Renal pelvis (tissue), 12 donors: ENCODE data around the gene FDX2. TPM values are rescaled to one million over a fixed set of nuclear protein-coding genes. Genes with fewer than 3 reads are reported as not detected.
"Not testable (repeated sequence)": the region's sequence is repeated elsewhere in the genome, so short reads cannot be mapped to it uniquely, and the experiment has no call there.

Experiments used
- DNase-seq: peaks from one replicate; pipeline ENCODE4 v3.0.0-alpha.2; 2013
- long read RNA-seq, 16 experiments: transcript quantifications; one replicate each; lab custom pipeline, GENCODE V29; 2026
- polyA plus RNA-seq, 3 donors: library from polyadenylated mRNA; unstranded; fragments of 120-200 nt; gene quantifications; one replicate each; pipeline ENCODE4 v1.2.1, GENCODE V29; 2013; ENCODE audit not compliant: insufficient read length in 3 of 3

Gene FDX2
- polyA plus RNA-seq = 10 to 100 TPM; 18.9 to 25.4 (median 22.1) TPM
- long read RNA-seq, donor 1, transcript FDX2-202 (5 exons, 1,012 nt) = major isoform, 9 of 19 reads
- long read RNA-seq, donor 1, transcript FDX2-203 (4 exons, 635 nt) = major isoform, 9 of 19 reads
- long read RNA-seq, donor 1, partial matches to known transcripts = 0 of 19 reads
- long read RNA-seq, donor 1, other reads (novel, unspliced or antisense) = 0 of 19 reads
- long read RNA-seq, donor 2, transcript FDX2-202 (5 exons, 1,012 nt) = major isoform, 13 of 21 reads
- long read RNA-seq, donor 2, transcript FDX2-203 (4 exons, 635 nt) = minor isoform, 5 of 21 reads
- long read RNA-seq, donor 2, partial matches to known transcripts = 0 of 21 reads
- long read RNA-seq, donor 2, other reads (novel, unspliced or antisense) = 0 of 21 reads
- long read RNA-seq, donor 3, transcript FDX2-202 (5 exons, 1,012 nt) = major isoform, 13 of 19 reads
- long read RNA-seq, donor 3, partial matches to known transcripts = 0 of 19 reads
- long read RNA-seq, donor 3, other reads (novel, unspliced or antisense) = 0 of 19 reads
- long read RNA-seq, donor 4, transcript FDX2-202 (5 exons, 1,012 nt) = major isoform, 20 of 26 reads
- long read RNA-seq, donor 4, transcript FDX2-203 (4 exons, 635 nt) = minor isoform, 6 of 26 reads
- long read RNA-seq, donor 4, partial matches to known transcripts = 0 of 26 reads
- long read RNA-seq, donor 4, other reads (novel, unspliced or antisense) = 0 of 26 reads
- long read RNA-seq, donor 5, transcript FDX2-202 (5 exons, 1,012 nt) = major isoform, 6 of 8 reads
- long read RNA-seq, donor 5, partial matches to known transcripts = 0 of 8 reads
- long read RNA-seq, donor 5, other reads (novel, unspliced or antisense) = 0 of 8 reads
- long read RNA-seq, donor 6, transcript FDX2-203 (4 exons, 635 nt) = minor isoform, 6 of 18 reads
- long read RNA-seq, donor 6, transcript FDX2-202 (5 exons, 1,012 nt) = major isoform, 10 of 18 reads
- long read RNA-seq, donor 6, partial matches to known transcripts = 0 of 18 reads
- long read RNA-seq, donor 6, other reads (novel, unspliced or antisense) = 0 of 18 reads
- long read RNA-seq, donor 7, transcript FDX2-202 (5 exons, 1,012 nt) = major isoform, 7 of 12 reads
- long read RNA-seq, donor 7, transcript FDX2-203 (4 exons, 635 nt) = minor isoform, 5 of 12 reads
- long read RNA-seq, donor 7, partial matches to known transcripts = 0 of 12 reads
- long read RNA-seq, donor 7, other reads (novel, unspliced or antisense) = 0 of 12 reads
- long read RNA-seq, donor 8, partial matches to known transcripts = 0 of 5 reads
- long read RNA-seq, donor 8, other reads (novel, unspliced or antisense) = 0 of 5 reads
- long read RNA-seq, donor 9, transcript FDX2-202 (5 exons, 1,012 nt) = major isoform, 14 of 22 reads
- long read RNA-seq, donor 9, transcript FDX2-203 (4 exons, 635 nt) = minor isoform, 7 of 22 reads
- long read RNA-seq, donor 9, partial matches to known transcripts = 0 of 22 reads
- long read RNA-seq, donor 9, other reads (novel, unspliced or antisense) = 0 of 22 reads
- long read RNA-seq, donor 10, transcript FDX2-202 (5 exons, 1,012 nt) = major isoform, 14 of 20 reads
- long read RNA-seq, donor 10, transcript FDX2-203 (4 exons, 635 nt) = minor isoform, 6 of 20 reads
- long read RNA-seq, donor 10, partial matches to known transcripts = 0 of 20 reads
- long read RNA-seq, donor 10, other reads (novel, unspliced or antisense) = 0 of 20 reads
- long read RNA-seq, donor 11, transcript FDX2-202 (5 exons, 1,012 nt) = major isoform, 8 of 9 reads
- long read RNA-seq, donor 11, partial matches to known transcripts = 0 of 9 reads
- long read RNA-seq, donor 11, other reads (novel, unspliced or antisense) = 0 of 9 reads
- long read RNA-seq, donor 12, transcript FDX2-202 (5 exons, 1,012 nt) = major isoform, 21 of 25 reads
- long read RNA-seq, donor 12, partial matches to known transcripts = 0 of 25 reads
- long read RNA-seq, donor 12, other reads (novel, unspliced or antisense) = 0 of 25 reads
- long read RNA-seq, donor 13, transcript FDX2-202 (5 exons, 1,012 nt) = major isoform, 6 of 7 reads
- long read RNA-seq, donor 13, partial matches to known transcripts = 0 of 7 reads
- long read RNA-seq, donor 13, other reads (novel, unspliced or antisense) = 0 of 7 reads
- long read RNA-seq, donor 14 = 0 reads
- long read RNA-seq, donor 15 = 0 reads
- long read RNA-seq, donor 16, transcript FDX2-202 (5 exons, 1,012 nt) = major isoform, 24 of 35 reads
- long read RNA-seq, donor 16, transcript FDX2-203 (4 exons, 635 nt) = minor isoform, 11 of 35 reads
- long read RNA-seq, donor 16, partial matches to known transcripts = 0 of 35 reads
- long read RNA-seq, donor 16, other reads (novel, unspliced or antisense) = 0 of 35 reads

DNA sequence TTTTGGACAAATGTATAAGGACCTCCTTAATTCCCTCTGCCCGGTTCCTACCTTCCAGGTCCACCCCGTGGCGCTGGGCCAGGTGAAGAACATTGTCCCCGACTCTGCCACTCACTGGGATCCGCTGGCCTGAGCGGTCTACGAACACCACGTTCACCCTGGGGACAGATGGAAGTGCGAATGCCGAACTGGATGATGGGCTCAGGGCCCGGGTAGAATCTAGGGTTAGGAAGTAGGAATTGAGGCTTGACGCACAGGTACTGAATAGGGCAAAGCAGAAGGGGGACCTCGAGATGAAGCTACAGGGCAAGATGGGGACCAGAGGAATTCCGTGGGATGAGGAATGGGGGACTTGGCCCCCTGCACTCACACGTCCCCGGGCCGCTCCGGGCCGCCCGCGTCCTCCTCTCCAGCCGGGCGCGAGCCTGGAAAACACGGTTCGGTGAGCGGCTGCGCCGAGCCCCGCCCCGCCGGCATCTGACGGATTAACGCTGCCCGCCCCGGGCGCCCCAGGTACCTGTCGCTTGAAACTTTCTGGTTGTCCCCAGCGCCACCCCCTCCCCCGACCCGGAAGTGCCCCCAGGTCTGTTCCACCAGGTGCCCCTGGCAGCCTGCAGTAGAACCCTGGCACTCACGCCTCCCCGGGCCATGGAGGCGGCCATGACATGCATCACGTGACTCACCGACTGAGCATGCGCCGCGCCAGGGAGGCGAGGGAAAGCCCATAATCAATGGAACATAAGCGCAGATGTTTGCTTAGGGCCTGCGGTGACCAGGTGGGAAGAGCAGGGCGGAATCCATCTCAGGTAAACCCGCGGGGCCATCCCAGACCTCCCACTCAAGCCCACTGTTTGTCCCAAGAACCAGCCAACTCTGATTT lies at the start of gene FDX2:
TSS of gene FDX2 (minus strand) at position 681 of the 880 bp plus-strand sequence. CDS start at position 662, 19 bp downstream.
- DNase-seq = peak; percentile 79

DNA sequence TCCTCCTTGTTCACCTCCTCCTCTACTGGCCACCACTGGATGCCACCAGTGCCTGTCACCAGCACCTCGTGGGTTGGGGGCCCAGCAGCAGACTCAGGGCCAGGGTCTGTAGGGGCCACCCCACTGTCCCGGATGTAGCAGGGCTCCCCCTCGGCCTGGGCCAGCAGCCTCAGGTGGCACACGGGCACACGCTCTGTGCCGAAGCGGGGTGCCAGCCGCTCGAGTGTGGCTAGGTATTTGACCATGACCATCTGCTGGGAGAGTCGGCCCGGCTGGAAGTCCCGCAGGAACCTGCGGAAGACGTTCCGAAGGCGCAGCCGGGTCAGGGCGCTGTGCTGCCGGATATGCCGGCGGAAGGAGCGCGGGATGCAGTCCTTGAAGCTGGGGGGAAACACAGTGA lies 49.7 kb upstream of the FDX2 start:
- DNase-seq = no peak

DNA sequence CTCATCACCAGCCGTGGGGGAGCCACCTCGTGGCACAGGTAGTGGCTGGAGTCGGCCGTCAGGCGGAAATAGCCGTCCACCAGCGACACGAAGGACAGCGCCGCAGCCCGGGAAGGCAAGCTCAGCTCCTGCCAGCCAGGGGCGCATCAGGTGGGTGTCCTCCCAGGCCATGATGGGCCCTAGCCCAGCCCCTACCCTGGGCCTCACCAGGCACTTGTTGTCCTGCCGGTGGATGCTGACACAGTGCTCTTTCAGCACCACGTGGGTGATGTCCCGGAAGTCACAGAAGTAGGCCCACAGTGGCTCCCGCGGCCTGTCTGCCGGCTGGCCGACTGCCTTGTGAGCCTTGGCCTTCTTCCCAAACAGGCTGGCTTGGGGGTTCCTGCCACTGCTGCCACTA lies 48.8 kb upstream of the FDX2 start:
- DNase-seq = no peak

DNA sequence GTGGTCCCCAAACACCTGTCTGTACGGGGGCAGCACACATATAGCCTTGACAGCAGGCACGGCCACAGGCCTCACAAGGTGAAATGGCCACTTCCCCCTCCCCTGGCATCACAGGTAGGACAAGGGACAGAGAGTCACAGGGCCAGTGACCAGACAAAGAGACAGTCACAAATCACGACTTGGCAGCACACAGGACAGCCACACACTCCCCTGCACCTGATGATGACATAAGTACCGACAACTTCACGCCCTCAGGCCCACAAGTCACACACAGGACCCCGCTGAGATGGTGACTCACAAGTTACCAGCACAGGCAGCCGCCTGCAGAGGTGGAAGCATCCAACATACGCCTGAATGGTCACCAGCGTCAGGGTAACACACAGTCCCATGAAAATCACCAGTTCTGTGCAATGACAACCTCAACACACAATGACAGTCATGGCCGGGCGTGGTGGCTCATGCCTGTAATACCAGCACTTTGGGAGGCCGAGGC lies 48.0 kb upstream of the FDX2 start:
- no peak for DNase-seq

DNA sequence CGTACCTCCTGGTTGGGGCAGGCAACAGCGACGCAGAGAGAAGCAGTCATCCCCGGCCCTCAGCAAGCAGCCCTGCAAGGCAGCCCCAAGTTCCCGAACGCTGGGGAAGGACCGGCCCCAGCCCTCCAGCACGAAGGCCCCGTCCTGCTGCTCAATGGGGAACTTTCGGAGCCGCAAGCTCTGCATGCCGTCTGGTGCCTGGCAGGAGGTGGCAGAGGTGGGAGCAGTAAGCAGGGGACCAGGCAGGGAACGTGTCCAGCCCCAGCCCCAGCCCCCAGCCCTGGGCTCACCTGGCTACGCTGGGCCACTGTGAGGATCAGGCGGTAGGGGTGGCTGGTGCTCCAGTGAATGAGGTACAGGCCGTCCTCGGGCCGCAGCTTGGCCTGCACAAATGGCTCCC lies 46.4 kb upstream of the FDX2 start:
- DNase-seq = no peak

DNA sequence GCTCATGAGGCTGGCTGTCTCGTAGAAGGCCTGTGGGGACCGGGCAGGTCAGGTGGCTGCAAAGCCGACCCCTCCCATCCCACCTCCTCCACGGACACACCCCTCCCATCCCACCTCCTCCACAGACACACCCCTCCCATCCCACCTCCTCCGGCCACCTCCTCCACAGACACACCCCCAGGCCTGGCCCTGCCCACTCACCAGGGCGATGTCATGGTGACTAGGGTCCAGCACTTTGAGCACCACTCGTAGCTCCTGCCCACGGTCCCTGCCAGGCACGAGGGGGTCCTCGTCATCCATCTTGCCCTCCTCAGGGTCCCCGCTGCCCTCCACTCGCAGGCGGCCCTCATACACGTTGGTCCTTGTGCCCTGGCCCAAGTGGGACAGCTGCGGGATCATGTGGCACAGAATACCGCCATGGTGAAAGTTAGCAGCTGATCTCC lies 45.8 kb upstream of the FDX2 start:
- DNase-seq = no peak

GRCh38 chr19:10356431-10356830 lies 40.6 kb upstream of the FDX2 start:
- DNase-seq = no peak

GRCh38 chr19:10353793-10354391 lies 38.1 kb upstream of the FDX2 start:
- DNase-seq = peak; percentile 52

DNA sequence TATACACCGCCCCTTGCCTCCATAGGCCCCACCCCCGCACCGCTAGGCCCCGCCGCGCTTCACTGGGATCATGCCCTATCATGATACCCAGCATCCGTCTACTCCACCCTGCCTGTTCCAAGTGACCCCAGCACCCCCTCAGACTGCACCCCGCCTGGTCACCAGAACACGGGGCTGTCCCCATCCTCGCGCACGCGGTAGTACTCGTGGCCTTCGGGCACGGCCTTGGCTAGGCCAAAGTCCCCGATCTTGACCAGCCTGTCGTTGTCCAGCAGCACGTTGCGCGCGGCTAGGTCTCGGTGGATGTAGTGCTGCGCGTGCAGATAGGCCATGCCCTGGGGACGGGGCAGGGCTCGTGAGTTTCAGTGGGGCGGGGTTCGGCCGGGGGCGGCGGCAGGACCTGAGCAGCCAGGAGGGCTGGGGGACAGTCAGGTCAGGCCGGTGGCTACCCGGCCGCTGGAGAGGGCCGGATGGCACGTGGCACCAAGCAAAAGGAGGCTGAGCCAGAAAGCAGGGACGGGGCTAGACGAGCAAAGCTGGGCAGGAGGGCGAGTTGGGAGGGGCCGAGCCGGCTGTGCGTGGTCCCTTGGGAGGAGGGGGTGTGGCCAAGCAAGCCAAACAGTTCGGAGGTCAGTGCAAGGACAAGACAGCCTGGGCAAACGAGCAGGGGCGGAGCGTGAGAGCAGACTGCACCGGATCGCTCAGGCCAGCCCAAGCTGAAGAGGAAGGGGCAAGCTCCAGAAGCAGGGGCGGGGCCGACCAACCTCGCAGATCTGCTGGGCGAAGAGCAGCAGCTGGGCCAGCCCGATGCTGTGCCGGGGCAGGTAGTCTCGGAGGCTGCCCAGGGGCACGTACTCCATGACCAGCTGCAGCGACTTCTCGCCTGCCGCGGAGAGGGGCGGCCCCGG lies 37.2 kb upstream of the FDX2 start:
- DNase-seq = peak; percentile 65

DNA sequence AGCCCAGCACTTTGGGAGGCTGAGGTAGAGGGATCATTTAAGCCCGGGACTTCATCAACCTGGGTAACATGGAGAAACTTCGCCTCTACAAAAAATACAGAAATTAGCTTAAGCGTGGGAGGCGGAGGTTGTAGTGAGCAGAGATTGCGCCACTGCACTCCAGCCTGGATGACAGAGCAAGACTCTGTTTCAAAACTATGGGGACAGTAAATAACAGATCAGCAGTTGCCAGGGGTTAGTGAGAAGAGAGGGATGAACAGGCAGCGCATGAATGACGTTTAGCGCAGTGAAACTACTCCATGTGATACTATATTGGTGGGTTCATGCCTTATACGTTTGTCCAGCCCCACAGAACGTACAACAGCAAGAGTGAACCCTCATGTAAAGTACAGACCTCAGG lies 30.7 kb upstream of the FDX2 start:
- no peak for DNase-seq

GRCh38 chr19:10344780-10345179 lies 29.0 kb upstream of the FDX2 start:
- DNase-seq = no peak

DNA sequence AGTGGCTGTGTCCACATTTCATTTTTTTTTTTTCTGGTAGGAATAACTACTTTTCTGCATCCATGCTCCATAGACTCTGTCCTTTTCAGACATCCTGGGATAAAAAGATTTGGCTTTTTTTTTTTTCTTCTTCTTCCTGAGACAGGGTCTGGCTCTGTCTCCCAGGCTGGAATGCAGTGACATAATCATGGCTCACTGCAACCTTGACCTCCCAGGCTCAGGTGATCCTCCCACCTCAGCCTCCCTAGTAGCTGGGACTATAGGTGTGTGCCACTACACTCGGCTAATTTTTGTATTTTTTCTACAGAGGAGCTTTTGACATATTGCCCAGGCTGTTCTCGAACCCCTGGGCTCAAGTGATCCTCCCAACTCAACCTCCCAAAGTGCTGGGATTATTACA lies 27.7 kb upstream of the FDX2 start:
- DNase-seq = no peak

DNA sequence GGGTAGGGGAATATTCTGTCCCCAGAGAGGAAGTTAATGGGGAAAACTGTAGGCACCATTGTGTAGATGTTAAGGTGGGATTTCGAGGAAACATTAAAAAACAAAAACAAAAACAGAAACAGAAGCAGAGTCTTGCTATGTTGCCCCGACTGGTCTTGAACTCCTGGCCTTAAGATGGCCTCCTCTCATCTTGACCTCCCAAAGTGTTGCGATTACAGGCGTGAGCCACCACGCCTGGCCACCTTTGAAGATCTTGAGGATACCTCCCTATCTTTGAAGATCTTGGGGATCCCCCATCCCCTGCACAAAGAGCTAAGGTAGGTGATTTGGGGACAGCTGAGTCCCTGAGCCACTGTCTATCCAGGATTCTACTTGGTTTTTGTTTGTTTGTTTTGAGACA lies 24.2 kb upstream of the FDX2 start:
- DNase-seq = no peak

- DNase-seq = no peak
These were observed 23.7 kb upstream of the FDX2 start, which contains the start of gene ICAM3 for GRCh38 chr19:10339380-10339960. Gene ICAM3 (minus strand): TSS chr19:10339624. CDS start chr19:10339614, 10 bp downstream.

GRCh38 chr19:10338940-10339339 lies 23.1 kb upstream of the FDX2 start:
- no peak for DNase-seq

DNA sequence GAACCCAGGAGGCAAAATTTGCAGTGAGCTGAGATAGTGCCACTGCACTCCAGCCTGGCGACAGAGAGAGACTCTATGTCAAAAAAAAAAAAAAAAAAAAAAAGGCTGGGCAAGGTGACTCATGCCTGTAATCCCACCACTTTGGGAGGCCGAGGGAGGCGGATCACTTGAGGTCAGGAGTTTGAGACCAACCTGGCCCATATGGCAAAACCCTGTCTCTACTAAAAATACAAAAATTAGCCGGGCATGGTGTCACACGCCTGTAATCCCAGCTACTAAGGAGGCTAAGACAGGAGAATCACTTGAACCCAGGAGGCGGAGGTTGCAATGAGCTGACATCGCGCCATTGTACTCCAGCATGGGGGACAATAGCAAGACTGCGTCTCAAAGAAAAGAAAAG lies 20.9 kb upstream of the FDX2 start:
- not testable (repeated sequence) for DNase-seq
